ENCODE results near the gene ZFC3H1. TPM values are rescaled to one million over a fixed set of nuclear protein-coding genes. Genes with fewer than 3 reads are reported as not detected.
A peak's percentile ranks its signal among the peaks of the same experiment; 100 is the strongest.

The ZFC3H1 gene
- total and polyA plus RNA-seq, 2 of the 13 experiments (the other 11 are each of a cell fraction or from before 2014, with no cell fraction given) = 17.1 to 38.3 TPM

DNA sequence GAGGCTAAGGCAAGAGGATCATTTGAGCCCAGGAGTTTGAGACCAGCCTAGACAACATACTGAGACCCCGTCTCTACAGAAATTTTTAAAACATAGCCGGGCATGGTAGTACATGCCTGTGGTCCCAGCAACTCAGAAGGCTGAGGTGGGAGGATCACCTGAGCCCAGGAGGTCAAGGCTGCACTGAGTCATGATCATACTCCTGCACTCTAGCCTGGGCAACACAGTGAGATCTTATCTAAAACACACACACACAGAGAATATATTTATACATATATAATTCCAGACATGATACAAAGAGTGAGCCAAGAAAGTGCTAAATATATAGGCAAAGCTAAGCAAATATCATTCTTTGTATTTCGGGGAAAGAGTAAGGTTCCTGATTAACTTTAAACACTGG lies 9.4 kb downstream of the ZFC3H1 start (continued):
- TF ChIP-seq, protein P1, sequence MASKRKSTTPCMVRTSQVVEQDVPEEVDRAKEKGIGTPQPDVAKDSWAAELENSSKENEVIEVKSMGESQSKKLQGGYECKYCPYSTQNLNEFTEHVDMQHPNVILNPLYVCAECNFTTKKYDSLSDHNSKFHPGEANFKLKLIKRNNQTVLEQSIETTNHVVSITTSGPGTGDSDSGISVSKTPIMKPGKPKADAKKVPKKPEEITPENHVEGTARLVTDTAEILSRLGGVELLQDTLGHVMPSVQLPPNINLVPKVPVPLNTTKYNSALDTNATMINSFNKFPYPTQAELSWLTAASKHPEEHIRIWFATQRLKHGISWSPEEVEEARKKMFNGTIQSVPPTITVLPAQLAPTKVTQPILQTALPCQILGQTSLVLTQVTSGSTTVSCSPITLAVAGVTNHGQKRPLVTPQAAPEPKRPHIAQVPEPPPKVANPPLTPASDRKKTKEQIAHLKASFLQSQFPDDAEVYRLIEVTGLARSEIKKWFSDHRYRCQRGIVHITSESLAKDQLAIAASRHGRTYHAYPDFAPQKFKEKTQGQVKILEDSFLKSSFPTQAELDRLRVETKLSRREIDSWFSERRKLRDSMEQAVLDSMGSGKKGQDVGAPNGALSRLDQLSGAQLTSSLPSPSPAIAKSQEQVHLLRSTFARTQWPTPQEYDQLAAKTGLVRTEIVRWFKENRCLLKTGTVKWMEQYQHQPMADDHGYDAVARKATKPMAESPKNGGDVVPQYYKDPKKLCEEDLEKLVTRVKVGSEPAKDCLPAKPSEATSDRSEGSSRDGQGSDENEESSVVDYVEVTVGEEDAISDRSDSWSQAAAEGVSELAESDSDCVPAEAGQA (IDR thresholded peaks at IDR 0.05; ENCODE audit: low read depth) = no peak
- TF ChIP-seq, protein P1 (CRISPR knock-in tag; IDR thresholded peaks at IDR 0.05; ENCODE audit: borderline replicate concordance) = no peak
- TF ChIP-seq CREBL2 (CRISPR knock-in tag; IDR thresholded peaks at IDR 0.05; ENCODE audit: borderline replicate concordance) = no peak
- TF ChIP-seq, protein P2, sequence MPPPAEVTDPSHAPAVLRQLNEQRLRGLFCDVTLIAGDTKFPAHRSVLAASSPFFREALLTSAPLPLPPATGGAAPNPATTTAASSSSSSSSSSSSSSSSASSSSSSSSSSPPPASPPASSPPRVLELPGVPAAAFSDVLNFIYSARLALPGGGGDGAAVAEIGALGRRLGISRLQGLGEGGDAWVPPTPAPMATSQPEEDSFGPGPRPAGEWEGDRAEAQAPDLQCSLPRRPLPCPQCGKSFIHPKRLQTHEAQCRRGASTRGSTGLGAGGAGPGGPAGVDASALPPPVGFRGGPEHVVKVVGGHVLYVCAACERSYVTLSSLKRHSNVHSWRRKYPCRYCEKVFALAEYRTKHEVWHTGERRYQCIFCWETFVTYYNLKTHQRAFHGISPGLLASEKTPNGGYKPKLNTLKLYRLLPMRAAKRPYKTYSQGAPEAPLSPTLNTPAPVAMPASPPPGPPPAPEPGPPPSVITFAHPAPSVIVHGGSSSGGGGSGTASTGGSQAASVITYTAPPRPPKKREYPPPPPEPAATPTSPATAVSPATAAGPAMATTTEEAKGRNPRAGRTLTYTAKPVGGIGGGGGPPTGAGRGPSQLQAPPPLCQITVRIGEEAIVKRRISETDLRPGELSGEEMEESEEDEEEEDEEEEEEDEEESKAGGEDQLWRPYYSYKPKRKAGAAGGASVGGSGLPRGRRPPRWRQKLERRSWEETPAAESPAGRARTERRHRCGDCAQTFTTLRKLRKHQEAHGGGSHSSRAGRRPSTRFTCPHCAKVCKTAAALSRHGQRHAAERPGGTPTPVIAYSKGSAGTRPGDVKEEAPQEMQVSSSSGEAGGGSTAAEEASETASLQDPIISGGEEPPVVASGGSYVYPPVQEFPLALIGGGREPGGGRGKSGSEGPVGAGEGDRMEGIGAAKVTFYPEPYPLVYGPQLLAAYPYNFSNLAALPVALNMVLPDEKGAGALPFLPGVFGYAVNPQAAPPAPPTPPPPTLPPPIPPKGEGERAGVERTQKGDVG (CRISPR knock-in tag; IDR thresholded peaks at IDR 0.05; ENCODE audit: borderline replicate concordance) = no peak
- TF ChIP-seq PLRG1 (conservative IDR thresholded peaks at IDR 0.05) = no peak
- TF ChIP-seq ZNF646 (CRISPR knock-in tag; IDR thresholded peaks at IDR 0.05) = no peak
- TF ChIP-seq RORA (CRISPR knock-in tag; IDR thresholded peaks at IDR 0.05) = no peak
- TF ChIP-seq SAP130 (CRISPR knock-in tag; IDR thresholded peaks at IDR 0.05; ENCODE audit: low read depth) = 0 out of 2 replicates have a peak, but pooled peaks have one; percentile 17
- TF ChIP-seq, protein P3, sequence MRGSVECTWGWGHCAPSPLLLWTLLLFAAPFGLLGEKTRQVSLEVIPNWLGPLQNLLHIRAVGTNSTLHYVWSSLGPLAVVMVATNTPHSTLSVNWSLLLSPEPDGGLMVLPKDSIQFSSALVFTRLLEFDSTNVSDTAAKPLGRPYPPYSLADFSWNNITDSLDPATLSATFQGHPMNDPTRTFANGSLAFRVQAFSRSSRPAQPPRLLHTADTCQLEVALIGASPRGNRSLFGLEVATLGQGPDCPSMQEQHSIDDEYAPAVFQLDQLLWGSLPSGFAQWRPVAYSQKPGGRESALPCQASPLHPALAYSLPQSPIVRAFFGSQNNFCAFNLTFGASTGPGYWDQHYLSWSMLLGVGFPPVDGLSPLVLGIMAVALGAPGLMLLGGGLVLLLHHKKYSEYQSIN (CRISPR knock-in tag; IDR thresholded peaks at IDR 0.05; ENCODE audit: borderline replicate concordance) = no peak
- TF ChIP-seq ZNF121 (CRISPR knock-in tag; IDR thresholded peaks at IDR 0.05) = peak; percentile 91
- TF ChIP-seq ZNF12 (CRISPR knock-in tag; IDR thresholded peaks at IDR 0.05) = no peak

Data from HepG2 (cell line).